Upper lobe of right lung (tissue), 1 donor: ENCODE results near the gene SLC2A11. TPM values are rescaled to one million over a fixed set of nuclear protein-coding genes. Genes with fewer than 3 reads are reported as not detected.
A peak's percentile ranks its signal among the peaks of the same experiment; 100 is the strongest.

Source experiments
- ATAC-seq: fragments of 200-7000 bp; cut with Tn5 transposase; one replicate; pipeline ENCODE4 v1.9.1; 2020; ENCODE audit warnings: mild to moderate bottlenecking, moderate library complexity
- DNase-seq: peaks from one replicate; pipeline ENCODE4 v3.0.0-alpha.2; 2020
- H3K27ac ChIP-seq: fragments of 200-600 bp; one replicate; pipeline ENCODE4 v1.8.0; 2022
- H3K27me3 ChIP-seq: fragments of 200-600 bp; one replicate; pipeline ENCODE4 v1.8.0; 2022; ENCODE audit warnings: mild to moderate bottlenecking
- H3K36me3 ChIP-seq: fragments of 200-600 bp; one replicate; pipeline ENCODE4 v1.8.0; 2022
- H3K4me1 ChIP-seq: fragments of 200-600 bp; one replicate; pipeline ENCODE4 v1.8.0; 2022
- H3K4me3 ChIP-seq: fragments of 200-600 bp; one replicate; pipeline ENCODE4 v1.8.0; 2022; ENCODE audit warnings: mild to moderate bottlenecking
- H3K9me3 ChIP-seq: fragments of 200-600 bp; one replicate; pipeline ENCODE4 v1.8.0; 2022
- CTCF ChIP-seq: fragments of 200-600 bp; IDR thresholded peaks from one replicate; pipeline ENCODE4 v1.8.0; 2022; ENCODE audit warnings: antibody characterized with exemption
- intact Hi-C: fragments of 100-400 bp; cut with DNase I; formaldehyde crosslinking; loops from one replicate; pipeline ENCODE4 v1.11.0; 2022
- long read RNA-seq: library from polyadenylated mRNA; unstranded; transcript quantifications from one replicate; pipeline ENCODE4 v2.0.0, GENCODE V29; 2021
- total RNA-seq: library from RNA; stranded (reverse); fragmentation: NEBNext Ultra II Directional; extraction: Animal tissue kit (Norgen Biotek cat#: 25700); gene quantifications from one replicate; pipeline ENCODE4 v1.2.1, GENCODE V29; 2021
- donor health status: DM: no; HTN: yes; CAD: no; lungs with severe emphysema.

SLC2A11 gene
- 13.2 TPM for total RNA-seq
- long read RNA-seq, partial matches to known transcripts: 7 of 13 reads
- long read RNA-seq, other reads (novel, unspliced or antisense): 5 of 13 reads

DNA sequence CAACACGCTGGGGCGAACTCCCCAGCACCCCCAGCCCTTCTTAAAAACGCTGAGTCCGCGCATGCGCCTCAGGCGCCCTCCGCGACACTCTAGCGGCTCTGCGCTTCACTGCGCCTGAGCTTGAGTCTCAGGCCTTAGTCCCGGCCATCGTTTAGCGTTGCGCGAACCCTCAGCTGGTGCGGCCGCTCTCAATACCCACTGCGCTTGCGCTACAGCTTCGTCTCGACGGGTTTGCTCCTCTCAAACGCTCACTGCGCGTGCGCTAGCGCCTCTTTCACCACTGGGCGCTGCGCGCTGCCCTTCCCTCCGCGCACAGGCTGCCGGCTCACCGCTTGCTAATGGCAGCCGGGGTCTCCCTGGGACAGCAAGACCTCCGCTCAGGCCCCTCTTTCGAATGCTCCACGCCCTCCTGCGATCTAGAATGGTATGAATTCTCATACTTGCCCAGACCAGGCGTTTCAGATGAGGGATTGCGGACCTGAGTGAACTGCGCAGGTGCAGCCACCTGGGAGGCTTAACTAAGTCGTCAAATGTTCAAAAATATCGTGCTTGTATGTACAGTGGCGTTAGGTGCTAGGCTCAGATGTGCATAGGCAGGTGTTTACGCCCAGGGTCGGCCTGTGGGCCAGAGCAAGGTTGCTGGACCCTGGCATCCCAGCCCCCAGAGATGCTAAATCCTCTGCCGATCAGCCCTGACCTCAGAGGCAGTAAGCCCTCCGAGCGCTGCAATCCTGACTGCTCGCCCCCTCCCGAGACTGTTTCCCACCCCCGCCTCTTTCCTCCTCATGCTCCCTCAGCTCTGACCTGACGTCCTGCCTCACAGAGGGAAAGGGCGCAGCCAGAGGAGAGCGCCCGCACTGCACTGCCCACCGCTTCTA, at the start of gene SLC2A11:
Gene SLC2A11, plus strand, starts transcription at position 270 of the 878 bp plus-strand sequence. Its CDS starts 125 bp downstream, at position 395.
- Histone ChIP-seq H3K4me3 (peak within 1 kb of the TSS; percentile 81), H3K4me1 (peaks cover 6% of the 10 kb centered on the region), H3K36me3 (no peaks in the 10 kb centered on the region), H3K27me3 (no peaks in the 10 kb centered on the region), H3K9me3 (no peaks in the 10 kb centered on the region), H3K27ac (peak within 1 kb of the TSS; percentile 89)
- intact Hi-C loops: no loop called here
- DNase-seq (peak; percentile 99), ATAC-seq (peak; percentile 97)
- peak; percentile 31 for TF ChIP-seq CTCF

DNA sequence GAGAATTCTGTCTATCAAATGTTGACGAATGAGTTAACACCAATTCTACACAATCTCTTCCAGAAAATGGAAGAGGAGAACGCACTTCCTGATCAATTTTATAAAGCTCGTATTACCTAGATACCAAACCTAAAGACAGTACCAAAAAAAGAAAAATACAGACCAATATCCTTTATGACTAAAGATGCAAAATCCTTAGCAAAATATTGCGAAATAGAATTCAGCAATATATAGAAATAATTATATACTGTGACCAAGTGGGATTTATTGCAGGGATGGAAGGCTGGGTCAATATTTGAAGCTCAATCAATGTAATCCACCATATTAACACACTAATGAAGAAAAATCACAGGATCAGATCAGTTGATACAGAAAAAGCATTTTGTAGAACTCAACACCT, 45.3 kb upstream of the SLC2A11 start:
- TF ChIP-seq CTCF: no peak
- ATAC-seq (no peak), DNase-seq (no peak)
- H3K27me3 ChIP-seq: no peaks in the 10 kb centered on the region
- peaks cover 56% of the 10 kb centered on the region for H3K36me3 ChIP-seq
- H3K27ac ChIP-seq: no peak overlapping the region
- no peaks in the 10 kb centered on the region for H3K4me1 ChIP-seq
- no peaks in the 10 kb centered on the region for H3K9me3 ChIP-seq
- H3K4me3 ChIP-seq: no peak overlapping the region
- intact Hi-C loops: no loop called here

DNA sequence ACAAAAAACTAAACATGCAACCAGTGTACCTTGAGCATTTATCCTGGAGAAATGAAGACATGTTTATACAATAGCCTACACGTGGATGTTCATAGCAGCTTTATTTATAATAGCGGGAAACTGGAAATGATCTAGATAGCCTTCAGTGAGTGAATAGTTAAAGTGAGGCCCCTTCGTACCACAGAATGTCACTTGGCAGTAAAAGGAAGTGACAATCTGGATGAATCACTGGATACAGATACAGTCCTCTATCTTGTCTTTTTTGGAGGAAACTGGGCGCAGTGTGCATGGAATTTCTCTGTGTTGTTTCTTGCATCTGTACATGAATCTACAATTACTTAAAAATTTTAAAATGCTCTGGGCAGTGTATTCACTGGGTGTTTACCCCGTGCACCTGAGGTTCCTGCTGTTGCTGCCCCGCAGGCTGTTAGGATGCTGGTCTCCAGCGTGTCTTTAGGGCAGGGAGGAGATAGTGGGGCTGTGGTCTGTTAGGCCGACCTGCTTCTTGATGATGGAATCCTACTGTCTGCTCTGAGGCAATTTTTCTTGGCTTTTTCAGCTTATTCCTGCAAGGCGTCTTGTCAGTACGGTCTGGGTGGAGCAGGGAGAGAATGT, 42.0 kb upstream of the SLC2A11 start:
- no peak overlapping the region for H3K4me3 ChIP-seq
- DNase-seq: no peak
- no peak for TF ChIP-seq CTCF
- ATAC-seq: no peak
- intact Hi-C loops: no loop called here
- no peak overlapping the region for H3K27ac ChIP-seq
- H3K9me3 ChIP-seq: no peaks in the 10 kb centered on the region
- peaks cover 77% of the 10 kb centered on the region for H3K36me3 ChIP-seq
- no peaks in the 10 kb centered on the region for H3K27me3 ChIP-seq
- no peaks in the 10 kb centered on the region for H3K4me1 ChIP-seq

DNA sequence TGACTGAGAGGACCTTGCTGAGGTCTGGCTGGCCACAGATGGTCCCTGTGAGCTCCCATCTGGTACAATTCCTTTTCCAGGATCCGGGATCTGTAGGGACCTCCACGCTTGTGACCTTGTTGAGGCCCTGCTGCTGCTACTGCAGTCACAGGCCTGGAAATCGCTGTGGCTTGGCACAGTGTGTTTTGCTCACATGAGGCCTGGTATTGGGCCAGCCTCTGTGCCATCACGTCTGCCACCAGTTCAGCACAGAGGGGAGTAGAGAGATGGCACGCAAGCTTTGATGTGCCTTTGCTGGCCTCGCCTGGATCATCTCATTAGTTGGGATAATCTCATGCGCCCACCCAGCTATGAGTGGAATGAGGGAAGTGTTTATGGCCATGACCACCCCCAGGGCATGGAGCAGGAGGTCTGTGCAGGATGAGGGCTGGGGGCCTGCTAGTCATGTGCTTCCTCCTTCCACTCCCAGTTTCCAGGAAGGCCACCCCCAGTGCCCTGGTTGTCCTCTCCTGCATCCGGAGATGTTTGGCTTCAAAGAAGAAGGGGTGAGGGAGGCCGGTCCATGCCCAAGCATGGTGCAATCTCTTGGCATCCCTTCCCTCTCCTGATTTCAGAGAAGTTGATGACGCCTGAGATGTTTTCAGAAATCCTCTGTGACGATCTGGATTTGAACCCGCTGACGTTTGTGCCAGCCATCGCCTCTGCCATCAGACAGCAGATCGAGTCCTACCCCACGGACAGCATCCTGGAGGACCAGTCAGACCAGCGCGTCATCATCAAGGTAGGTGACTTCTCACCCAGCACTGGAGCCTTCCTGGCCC, 41.3 kb upstream of the SLC2A11 start:
- H3K4me1 ChIP-seq: no peaks in the 10 kb centered on the region
- no peak for TF ChIP-seq CTCF
- H3K27me3 ChIP-seq: no peaks in the 10 kb centered on the region
- H3K36me3 ChIP-seq: peaks cover 77% of the 10 kb centered on the region
- intact Hi-C loops: no loop called here
- ATAC-seq (no peak), DNase-seq (no peak)
- no peak overlapping the region for H3K27ac ChIP-seq
- H3K4me3 ChIP-seq: no peak overlapping the region
- no peaks in the 10 kb centered on the region for H3K9me3 ChIP-seq

- Histone ChIP-seq H3K36me3 (peaks cover 77% of the 10 kb centered on the region), H3K4me1 (no peaks in the 10 kb centered on the region), H3K9me3 (no peaks in the 10 kb centered on the region), H3K27ac (no peak overlapping the region), H3K27me3 (no peaks in the 10 kb centered on the region), H3K4me3 (no peak overlapping the region)
- no peak for ATAC-seq
- no peak for TF ChIP-seq CTCF
- DNase-seq: no peak
- intact Hi-C loops: no loop called here
Measured at GRCh38 chr22:23817146-23817545, 40.5 kb upstream of the SLC2A11 start.
